GM12801 (cell line): ENCODE data around the gene NME5.

Source experiments
- CTCF ChIP-seq: IDR thresholded peaks from one replicate; pipeline ENCODE4 v1.5.1; 2011; ENCODE audit warnings: control low read depth; ENCODE audit not compliant: insufficient read length; ENCODE audit errors: extremely low read depth

The NME5 gene

GRCh38 chr5:138105709-138106108, 33.5 kb downstream of the NME5 start:
- no peak for TF ChIP-seq CTCF

GRCh38 chr5:138103319-138103637, 36.0 kb downstream of the NME5 start:
- no peak for TF ChIP-seq CTCF

- no peak for TF ChIP-seq CTCF
Observed at GRCh38 chr5:138102454-138103318, 36.5 kb downstream of the NME5 start.

- TF ChIP-seq CTCF, result no peak
Observed at GRCh38 chr5:138096997-138097828, 42.0 kb downstream of the NME5 start.

GRCh38 chr5:138096363-138096762, 42.9 kb downstream of the NME5 start:
- TF ChIP-seq CTCF, result no peak

- no peak for TF ChIP-seq CTCF
Observed at GRCh38 chr5:138095100-138095907, 43.9 kb downstream of the NME5 start.

- TF ChIP-seq CTCF, result no peak
Observed at GRCh38 chr5:138093036-138093435, 46.2 kb downstream of the NME5 start.
